ENCODE results near the gene ADAMTS4. TPM values are rescaled to one million over a fixed set of nuclear protein-coding genes. Genes with fewer than 3 reads are reported as not detected.

ADAMTS4 gene
- total RNA-seq, 1 experiment from 2014 or later = 7.0 TPM

DNA sequence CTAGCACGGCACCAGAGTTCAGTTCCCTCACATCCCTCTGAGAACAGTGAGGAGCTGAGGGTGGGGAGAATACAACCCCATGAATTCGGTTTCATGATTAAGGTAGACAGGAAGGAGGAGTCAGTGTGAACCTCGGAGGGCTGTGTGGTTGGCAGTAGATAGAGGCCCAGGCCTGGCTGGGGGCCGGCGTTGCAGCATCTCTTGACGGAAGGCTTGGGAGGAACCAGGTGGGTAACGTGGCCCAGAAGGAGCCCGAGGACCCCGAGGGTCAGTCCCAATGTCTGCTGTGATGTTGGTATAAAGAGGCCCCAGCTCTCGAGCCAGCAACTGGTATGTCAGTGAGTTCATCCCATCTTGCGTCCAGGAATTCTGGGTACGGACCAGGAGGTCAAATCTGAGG, 27.2 kb downstream of the ADAMTS4 start:
- H3K9ac ChIP-seq (ENCODE audit: extremely low read depth, insufficient read length, low read length) = no peak overlapping the region

More for the DNA sequence above, 27.2 kb downstream of the ADAMTS4 start:
- H4K5ac ChIP-seq (ENCODE audit: insufficient read length, low read depth, low read length) = no peak overlapping the region
- TF ChIP-seq CTCF (conservative IDR thresholded peaks at IDR 0.05) = no peak
- H3K79me1 ChIP-seq (ENCODE audit: insufficient read depth, low read depth, low read length, poor library complexity, severe bottlenecking) = no peaks in the 10 kb centered on the region
- H3K18ac ChIP-seq (ENCODE audit: insufficient read length, low read depth, low read length) = no peak overlapping the region
- no peak overlapping the region for H3K14ac ChIP-seq (ENCODE audit: insufficient read depth, low read length)
- no peak overlapping the region for H3K27ac ChIP-seq (ENCODE audit: insufficient read length, low read depth, low read length)
- H3K56ac ChIP-seq (ENCODE audit: insufficient read length, low read depth, low read length) = no peak overlapping the region
- peaks cover 25 to 70% (median 69%) of the 10 kb centered on the region in 3 experiments; a peak in 6 of 7 replicates for H3K36me3 Mint-ChIP-seq (ENCODE audit: insufficient read depth in 1 of 3, low read depth in 3 of 3)
- H3K4me3 Mint-ChIP-seq = no peak overlapping the region
- no peaks in the 10 kb centered on the region; the same call in 1 of the 2 replicates for H3K4me1 ChIP-seq (ENCODE audit: insufficient read depth, low read length)
- no peak overlapping the region for H2AK5ac ChIP-seq (ENCODE audit: insufficient read length, low read length)
- no peak overlapping the region for H3K4me2 ChIP-seq (ENCODE audit: insufficient read depth, insufficient read length, low read length)
- no peak overlapping the region for H3K23ac ChIP-seq (ENCODE audit: insufficient read length, low read depth, low read length)
- no peak overlapping the region for H3K4ac ChIP-seq (ENCODE audit: low read depth, low read length)
- no peak overlapping the region for H2BK5ac ChIP-seq (ENCODE audit: insufficient read length, low read length)
- no peak overlapping the region for H4K91ac ChIP-seq (ENCODE audit: insufficient read length, low read depth, low read length)
- peaks cover 8% of the 10 kb centered on the region for H3K23me2 ChIP-seq (ENCODE audit: insufficient read length, low read depth, low read length, poor library complexity, severe bottlenecking)
- no peak overlapping the region for H3T11ph ChIP-seq (ENCODE audit: low read length)
- H2BK12ac ChIP-seq (ENCODE audit: insufficient read length, low read depth, low read length) = no peak overlapping the region
- H4K8ac ChIP-seq (replicated peaks; ENCODE audit: insufficient read length, low read depth, low read length) = no peak overlapping the region
- H2BK15ac ChIP-seq (ENCODE audit: low read depth, low read length) = no peak overlapping the region
- no peaks in the 10 kb centered on the region for H3K27me3 ChIP-seq (ENCODE audit: insufficient read depth, low read length)
- H2BK120ac ChIP-seq (ENCODE audit: low read depth, low read length, poor library complexity, severe bottlenecking) = no peak overlapping the region
- H2BK20ac ChIP-seq (ENCODE audit: low read depth, low read length, poor library complexity, severe bottlenecking) = no peak overlapping the region
- H3K9me3 Mint-ChIP-seq = no peaks in the 10 kb centered on the region
- H3K4me1 Mint-ChIP-seq = peaks cover 16 to 23% of the 10 kb centered on the region in 2 experiments
- H3K27ac Mint-ChIP-seq = peak overlapping the region in 1 of 3 experiments; percentile 74; a peak in 2 of 7 replicates
- H3K79me2 ChIP-seq (ENCODE audit: insufficient read depth, low read length) = no peaks in the 10 kb centered on the region
- no peak for DNase-seq
- WGBS (ENCODE audit: extremely low coverage, insufficient read length, low lambda C conversion rate) = no CpG with 5 or more reads among the region's 12 CpGs
- H3K9me3 ChIP-seq (ENCODE audit: control insufficient read depth, low read depth, low read length) = no peaks in the 10 kb centered on the region
- H3K27me3 Mint-ChIP-seq (ENCODE audit: low read depth) = no peaks in the 10 kb centered on the region; the same call in 1 of the 2 replicates
- H2AFZ ChIP-seq (ENCODE audit: low read length) = no peak overlapping the region
- H4K20me1 ChIP-seq (ENCODE audit: control insufficient read depth, insufficient read depth, insufficient read length) = no peaks in the 10 kb centered on the region
